NCI-H1105 (cell line): ENCODE data around the gene LTB4R2.
"Not testable (repeated sequence)": the region's sequence is repeated elsewhere in the genome, so short reads cannot be mapped to it uniquely, and the experiment has no call there.

Experiments
- DNase-seq: peaks from one replicate; lab custom pipeline; 2025; lab: John Stamatoyannopoulos, UW

LTB4R2 gene

DNA sequence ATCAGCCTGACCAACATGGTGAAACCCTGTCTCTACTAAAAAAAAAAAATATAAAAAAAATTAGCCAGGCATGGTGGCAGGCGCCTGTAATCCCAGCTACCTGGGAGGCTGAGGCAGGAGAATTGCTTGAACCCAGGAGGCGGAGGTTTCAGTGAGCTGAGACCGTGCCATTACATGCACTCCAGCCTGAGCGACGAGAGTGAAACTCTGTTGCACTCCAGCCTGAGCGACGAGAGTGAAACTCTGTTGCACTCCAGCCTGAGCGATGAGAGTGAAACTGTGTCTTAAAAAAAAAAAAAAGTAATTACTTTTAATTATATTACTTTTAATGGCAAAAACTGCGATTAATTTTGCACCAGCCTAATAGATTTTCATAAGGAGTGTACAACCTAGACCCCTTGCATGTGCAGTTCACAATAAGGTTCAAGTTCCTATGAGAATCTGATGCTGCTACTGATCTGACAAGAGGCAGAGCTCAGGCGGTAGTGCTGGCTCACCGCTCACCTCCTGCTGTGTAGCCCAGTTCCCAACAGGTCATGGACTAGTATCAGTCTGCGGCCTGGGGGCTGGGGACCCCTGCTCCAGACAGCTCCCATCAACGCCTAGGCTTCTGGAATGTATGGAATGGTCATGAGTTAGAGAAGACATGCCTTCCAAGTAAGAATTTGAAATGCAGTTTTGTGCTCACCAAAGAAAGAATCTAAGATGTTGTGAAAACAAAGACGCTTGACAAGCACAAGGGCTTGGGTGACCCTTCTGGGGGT is 11.5 kb downstream of the LTB4R2 start:
- DNase-seq = no peak

DNA sequence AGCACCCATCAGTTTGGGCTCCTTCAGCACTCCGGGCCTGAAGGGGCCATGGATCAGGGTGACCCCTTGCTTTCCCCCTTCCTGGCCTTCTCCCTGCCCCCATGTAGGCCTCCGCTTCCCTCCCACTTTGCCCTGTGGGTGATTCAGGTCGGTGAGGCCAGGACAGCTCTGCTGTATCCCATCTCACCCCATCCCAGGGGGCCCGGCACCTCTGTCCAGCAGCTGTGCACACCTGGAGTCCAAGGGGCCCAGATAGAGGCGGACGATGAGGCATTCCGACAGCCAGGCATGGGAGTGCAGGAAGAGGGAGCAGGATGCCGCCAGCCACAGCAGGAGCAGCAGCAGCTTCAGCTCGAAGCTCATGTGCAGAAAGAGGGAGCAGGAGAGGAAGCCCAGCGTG is 12.7 kb downstream of the LTB4R2 start:
- no peak for DNase-seq

DNA sequence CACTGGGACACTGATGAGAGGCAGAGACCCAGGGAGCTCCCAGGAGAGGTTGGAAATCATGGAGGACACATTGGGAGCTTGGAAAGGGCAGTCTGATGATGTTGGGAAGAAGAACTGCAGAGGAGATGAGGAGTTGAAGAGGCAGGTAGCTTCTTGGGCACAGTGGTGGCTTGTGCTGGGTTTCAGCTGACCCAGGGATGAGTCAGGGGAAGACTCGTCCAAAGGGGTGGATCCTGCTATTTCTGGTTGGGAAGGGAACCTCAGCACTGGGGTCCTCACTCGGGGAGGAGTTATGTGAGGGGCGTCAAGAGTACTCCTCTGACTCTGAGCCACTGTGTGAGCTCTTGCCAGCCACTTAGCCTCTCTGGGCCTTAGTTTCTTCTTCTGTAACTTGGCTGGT is 13.4 kb downstream of the LTB4R2 start:
- DNase-seq = no peak

DNA sequence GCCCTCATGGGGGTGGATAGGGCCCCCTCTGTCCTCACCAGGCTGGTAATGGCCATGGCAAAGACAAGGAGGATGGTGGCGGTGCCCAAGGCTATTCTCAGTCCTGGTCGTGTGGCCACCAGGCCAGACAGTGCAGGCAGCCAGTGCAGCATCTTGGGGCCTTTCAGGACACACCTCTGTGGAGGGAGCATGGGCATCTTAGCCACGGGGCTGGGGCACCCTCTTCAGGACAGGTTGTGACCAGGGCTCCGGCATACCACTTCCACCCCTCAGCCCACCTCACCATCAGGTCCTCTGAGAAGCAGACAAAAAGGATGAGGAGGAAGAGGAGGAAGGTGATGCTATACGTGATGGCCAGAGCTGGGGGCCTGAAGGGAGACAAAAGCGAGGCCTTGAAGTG is 14.1 kb downstream of the LTB4R2 start:
- no peak for DNase-seq

DNA sequence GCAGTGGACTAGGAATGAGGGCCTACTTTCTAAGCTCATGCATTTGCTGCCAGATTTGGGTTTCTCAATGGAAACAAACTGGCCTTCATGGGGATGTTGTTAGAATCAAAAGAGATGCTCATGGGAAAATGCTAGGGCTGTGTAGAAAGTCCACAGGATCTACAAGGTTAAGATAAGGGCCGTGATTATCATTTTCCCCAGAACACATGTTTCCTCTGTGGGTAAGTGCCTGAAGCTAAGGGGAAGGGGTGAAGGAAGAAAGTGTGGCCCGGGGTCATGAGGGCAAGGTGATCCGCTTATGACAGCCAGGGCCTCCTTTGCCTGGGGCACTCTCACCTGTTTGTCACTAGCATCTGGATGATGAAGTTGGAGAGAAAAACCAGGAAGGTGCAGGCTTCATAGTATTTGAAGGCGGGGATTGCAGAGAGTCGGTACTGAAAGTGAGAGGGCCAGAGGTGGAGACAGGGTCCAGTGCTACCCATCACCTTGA is 15.1 kb downstream of the LTB4R2 start:
- no peak for DNase-seq

DNA sequence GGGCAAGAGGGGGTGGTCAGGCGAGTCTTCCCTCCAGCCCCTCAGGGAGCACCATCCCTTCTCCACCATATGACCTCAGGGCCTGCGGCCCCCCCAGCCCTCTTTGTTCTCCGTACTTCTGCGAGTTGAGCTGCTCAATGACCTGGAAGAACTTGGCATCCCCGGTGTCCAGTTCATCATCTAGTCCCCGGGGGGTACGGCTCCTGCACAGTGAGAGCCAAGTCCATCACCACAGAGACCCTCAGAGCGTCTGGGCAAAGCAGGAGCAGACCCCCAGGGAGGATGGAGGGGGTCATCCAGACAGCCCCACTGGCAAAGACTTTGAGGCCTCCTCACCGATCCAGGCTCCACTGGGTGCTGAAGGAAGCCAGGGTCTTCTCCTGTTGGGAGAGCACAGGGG is 16.0 kb downstream of the LTB4R2 start:
- no peak for DNase-seq

DNA sequence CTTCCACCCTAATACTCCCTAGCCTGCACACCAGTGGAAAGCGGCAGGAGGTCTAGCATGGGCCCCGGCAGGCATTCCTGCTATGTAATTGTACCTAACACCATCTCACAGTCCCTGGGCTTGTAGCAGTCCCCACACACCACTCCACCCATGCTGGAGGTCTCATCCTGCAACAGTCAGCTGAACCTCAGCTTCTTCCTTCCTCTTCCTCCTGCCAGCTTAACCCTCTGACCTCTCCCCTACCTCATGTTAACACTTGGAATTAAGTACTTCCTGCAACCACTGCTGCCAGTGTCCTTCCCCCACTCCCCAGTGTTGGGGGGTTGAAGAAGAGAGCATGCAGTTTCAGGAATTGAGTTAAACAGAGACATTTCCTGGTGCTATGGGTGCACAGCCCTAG is 17.4 kb downstream of the LTB4R2 start:
- DNase-seq = no peak

DNA sequence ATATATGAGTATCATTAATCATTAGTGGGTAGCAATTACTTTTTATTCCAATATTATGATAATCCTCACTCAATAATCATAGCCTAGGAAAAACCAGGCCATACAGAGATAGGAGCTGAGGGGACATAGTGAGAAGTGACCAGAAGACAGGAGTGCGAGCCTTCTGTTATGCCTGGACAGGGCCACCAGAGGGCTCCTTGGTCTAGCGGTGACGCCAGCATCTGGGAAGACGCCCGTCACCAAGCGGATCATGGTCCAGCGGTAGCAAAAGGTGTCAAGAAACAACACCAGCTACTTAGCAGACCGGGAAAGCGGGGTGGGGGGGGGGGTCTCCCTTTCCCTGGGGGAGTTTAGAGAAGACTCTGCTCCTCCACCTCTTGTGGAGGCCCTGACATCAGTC is 18.0 kb downstream of the LTB4R2 start:
- DNase-seq = not testable (repeated sequence)

DNA sequence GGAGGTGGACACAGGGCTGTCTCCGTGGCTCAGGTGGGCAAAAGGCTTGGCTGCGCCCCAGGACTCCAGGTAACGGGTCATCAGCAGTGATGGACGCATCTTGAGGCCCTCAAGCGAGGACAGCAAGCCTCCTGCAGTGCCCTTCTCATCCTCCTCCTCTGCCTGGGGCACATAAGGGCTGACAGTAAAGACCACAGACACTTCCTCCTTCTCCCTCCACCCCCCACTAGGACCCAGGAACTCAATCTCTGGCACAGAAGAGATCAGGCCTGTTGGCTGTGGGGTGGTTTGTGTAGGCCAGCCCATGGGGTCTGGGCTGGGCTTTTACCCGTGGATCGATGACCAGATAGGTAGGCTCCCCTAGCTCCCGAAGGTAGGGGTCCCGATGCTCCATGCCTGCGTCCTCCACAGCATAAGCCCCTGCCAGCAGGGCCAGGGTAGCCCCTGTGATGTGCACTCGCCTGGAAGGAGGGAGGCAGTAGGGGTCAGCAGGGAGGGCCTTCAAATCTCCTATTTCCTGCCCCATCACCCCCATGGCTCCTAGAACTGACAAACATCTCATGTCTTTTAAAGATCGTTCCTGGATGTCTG is 19.2 kb downstream of the LTB4R2 start:
- DNase-seq = no peak

DNA sequence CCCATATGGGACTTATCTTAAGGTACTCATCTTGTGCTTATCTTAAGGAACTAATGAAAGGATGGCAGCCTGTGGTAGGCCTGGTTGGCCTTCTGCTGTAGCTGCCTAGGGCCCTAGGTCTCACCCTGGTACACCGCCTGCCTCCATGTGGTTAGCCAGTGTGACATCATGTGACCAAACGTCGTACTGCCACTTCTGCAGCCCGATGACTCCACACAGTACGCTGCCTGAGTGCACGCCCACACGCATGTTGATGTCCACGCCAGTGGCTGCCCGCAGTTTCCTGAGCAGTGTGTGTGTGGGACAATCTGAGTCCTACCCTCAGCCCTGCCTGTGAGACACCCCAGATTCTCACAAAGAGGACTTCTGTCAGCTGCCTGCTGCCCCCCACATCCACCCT is 19.8 kb downstream of the LTB4R2 start:
- DNase-seq = no peak

DNA sequence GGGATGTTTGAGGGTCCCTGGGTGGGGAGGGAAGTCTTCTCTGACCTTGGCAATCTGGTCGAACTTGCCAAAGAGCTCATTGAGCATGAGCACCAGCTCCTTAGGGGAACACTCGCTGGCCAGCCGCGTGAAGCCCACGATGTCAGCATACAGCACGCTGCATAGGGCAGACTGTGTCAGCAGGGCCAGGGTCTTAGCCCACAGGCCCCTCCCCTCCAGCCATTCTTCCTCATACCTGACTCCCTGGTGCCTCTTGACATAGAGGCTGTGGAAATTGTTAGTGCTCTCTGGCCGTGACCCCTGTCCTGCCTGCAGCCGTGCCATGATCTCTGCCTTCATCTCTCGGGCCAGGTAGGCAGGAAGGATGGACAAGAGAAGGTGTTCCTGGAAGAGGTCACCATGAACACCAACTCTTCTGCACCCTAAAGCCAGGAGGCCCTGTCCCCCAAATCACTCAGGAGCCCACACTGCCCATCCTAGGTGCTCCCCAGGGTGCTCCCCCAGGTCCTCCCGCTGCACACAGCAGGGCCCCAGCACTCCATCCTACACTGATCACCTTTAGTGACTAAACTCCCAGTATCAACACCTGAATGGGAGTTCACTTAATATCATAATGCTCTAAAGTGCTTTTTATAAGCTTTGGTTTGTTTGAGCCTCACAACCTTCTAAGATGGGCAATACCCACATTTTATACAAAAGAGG is 21.2 kb downstream of the LTB4R2 start:
- no peak for DNase-seq

DNA sequence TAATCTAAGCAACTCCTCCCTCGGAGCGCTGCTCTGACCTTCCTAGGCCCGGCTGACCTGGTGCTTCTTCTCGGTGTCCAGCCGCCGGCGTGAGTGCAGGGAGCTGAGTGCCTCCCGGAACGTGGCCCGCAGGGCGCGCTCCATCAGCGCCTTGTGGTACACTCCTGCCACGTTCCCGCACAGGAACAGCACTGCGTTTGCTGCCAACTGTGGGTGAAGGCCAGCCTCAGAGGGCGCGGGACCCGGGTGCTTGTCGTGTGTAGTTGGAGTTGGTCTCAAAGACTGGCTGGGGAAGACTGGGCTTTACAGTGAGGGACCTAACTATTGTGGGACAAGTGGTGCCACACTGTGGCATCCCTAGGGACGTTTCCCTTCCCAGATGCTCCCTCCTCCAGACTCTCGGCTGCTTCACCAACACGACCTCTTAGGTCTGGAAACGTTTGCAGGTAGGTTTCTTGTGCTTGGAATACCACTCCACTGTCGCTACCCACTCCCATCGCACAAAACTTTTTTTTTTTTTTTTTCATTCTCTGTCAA is 21.9 kb downstream of the LTB4R2 start:
- no peak for DNase-seq

DNA sequence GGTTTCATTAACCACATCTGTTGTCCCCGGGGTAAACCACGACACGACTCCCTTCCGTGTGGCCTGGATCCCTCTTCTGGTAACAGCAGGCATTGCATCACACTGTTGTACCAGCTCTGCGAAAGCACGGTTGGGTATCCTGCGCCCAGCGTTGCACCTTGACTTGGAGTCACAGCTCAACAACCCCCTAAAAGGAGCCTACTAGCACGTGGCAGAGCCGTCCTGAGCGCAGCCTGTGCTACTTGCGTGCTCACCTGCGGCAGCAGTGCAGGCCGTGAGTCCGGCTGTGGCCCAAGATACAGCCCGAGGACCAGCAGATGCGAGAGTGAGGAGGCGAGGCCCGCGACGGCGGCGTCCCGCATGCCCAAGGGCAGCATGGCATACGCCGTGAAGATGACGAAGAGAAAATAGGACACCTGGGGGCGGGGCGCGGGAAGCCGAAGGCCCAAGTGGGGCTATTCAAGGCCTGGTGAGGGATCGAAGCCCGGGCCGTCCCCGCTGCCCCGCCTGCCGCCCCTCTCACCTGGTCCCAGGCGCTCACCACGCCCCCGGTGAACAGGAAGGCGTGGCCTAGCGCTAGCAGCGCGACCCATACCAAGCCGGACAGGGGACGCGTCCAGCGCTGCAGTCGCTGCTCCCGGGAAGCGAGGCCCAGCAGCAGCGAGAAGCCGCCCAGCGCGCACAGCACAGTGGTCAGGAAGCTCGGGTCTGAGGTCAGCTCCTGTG is 22.5 kb downstream of the LTB4R2 start:
- DNase-seq = peak; percentile 57

DNA sequence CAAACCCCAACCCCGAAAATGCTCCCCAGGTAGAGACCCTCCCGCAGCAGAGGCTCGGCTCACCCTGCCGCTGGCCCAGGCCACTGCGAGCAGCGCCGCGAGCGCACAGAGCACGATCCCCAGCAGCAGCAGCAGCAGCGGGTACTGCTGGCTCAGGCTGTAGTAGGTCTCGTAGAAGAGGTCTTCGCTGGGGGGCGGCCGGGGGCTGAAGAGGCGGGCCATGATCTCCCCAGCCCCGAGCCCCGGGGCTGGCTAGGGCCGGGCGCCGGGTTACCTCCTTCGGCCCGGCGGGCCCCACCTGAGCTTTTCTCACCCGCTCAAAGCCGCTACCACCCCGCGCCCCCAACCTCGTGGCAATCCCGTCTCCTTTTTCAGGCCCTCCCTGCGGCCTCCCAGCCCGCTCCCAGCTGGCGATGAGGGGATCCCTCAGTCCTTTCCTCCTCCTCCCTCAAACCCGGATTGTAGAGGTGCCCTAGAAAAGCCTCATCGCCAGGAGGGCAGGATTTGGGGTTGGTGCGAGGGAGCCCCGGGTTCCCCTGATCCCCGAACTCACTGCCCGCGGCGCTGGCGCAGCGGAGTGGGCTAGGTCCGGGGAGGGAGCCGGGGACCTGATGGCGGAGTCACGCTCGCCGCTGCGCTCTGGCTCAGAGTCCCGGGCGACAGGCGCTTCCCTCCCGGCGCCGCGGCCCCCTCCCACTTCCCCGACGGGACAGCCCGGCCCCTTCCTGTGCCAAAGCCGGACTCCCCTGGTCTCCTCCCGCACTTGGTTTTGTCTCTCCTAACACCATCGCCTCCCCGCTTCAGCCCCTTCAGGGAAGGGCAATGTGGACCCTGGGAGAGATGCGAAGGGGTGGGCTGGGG is 24.7 kb downstream of the LTB4R2 start, which contains the start of gene ADCY4:
Gene ADCY4 (minus strand): TSS at position 641 of the 861 bp plus-strand sequence. CDS start 419 bp downstream, at position 222.
- no peak for DNase-seq

DNA sequence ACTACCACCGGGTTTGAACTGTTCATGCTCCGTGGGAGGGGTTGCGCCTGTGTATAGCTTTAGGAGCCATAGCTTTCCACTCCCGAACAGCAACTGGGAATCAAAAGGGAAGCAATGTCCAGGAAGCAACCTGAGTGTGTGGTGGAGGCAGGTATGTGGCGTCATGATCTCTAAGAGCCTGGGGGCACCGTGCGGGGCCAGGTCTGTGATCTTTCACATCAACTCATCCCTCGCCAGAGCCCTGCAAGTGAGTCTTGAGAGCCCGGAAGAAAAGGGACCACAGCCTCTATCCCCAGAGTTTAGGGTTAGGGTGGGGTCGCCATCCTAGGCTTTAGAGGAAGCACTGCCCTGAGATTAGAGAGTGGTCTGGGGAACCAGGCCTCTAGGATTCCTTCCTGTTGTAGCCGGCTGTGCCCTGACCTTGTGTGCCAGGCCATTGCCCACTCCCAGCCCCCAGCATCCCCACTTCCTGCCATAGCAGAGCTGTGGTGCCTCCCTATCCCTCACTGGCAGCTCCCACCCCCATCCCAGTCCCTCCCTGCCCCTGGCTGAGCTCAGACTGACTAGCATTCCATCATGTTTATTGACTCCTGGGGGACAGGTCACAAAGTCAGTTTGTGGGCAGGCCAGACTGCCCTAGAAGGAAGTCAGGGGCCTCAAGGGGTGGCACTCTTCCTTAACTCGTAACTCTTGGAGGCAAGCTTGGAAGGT is 25.7 kb downstream of the LTB4R2 start:
- DNase-seq = no peak

DNA sequence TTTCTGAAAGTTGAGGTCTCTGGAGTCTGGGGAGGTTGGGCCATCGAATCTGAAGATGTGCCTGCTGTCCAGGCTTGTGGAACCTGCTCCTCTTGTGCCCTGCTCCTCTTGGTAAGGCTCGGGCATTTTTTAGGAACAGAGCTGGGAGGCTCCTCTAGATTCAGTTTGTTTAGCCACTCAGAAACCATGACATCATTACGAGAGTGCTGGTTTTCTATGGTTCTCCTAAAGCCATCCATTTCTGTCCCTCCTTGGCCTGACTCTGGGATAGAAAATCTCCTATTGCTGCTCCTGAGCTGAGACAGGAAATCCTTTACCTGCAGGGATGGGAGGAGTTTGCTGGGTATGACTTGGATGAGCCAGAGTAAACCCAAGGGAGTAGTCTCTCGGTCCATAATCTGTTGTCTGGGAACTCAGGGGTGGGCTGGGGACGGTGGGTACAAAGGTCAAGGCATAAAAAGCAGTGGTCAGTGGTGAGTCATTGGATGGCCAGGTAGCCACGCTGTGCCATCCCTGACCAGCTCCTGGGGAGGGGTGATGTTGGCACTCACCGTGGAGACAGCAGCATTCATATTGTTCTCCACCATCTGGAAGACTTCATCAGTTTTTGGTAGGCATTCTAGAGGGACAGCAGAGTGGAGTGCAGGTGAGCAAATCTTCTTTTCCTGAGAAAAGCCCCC is 27.3 kb downstream of the LTB4R2 start:
- no peak for DNase-seq

DNA sequence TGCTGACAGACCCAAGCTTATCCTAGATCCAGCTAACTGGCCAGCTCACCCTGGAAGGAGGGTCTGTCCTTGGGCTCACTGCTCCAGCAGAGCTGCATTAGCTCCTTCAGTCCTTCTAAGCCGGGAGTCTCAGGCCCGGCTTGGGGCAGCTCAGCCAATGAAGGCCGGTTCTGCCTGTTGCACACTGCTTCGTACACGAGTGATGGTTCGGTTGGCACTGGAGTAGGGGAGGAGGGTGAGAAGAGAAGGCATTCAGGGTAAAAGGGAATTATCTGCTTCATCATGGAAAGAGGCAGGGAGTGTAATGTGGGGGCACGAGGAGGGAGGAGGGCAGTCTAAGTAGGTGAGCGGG is 27.9 kb downstream of the LTB4R2 start:
- DNase-seq = no peak

DNA sequence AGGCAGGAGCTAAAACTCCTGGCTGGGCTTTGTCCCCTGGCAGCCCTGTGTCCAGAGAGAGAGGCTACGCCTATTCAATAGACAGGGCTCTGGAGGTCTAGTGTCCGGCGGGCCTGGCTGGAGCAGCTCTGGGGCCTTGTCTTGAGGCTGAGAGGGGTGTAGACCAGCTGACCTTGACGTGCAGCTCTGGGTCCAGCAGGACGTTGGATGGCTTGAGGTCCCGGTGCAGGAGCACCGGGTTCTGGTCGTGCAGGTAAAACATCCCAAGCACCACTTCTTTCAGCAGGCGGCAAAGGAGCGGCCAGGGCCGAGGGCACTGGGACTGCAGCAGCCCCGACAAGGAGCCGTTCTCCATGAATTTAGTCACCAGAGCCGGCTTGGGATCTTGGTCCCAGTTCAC is 28.9 kb downstream of the LTB4R2 start:
- DNase-seq = no peak

DNA sequence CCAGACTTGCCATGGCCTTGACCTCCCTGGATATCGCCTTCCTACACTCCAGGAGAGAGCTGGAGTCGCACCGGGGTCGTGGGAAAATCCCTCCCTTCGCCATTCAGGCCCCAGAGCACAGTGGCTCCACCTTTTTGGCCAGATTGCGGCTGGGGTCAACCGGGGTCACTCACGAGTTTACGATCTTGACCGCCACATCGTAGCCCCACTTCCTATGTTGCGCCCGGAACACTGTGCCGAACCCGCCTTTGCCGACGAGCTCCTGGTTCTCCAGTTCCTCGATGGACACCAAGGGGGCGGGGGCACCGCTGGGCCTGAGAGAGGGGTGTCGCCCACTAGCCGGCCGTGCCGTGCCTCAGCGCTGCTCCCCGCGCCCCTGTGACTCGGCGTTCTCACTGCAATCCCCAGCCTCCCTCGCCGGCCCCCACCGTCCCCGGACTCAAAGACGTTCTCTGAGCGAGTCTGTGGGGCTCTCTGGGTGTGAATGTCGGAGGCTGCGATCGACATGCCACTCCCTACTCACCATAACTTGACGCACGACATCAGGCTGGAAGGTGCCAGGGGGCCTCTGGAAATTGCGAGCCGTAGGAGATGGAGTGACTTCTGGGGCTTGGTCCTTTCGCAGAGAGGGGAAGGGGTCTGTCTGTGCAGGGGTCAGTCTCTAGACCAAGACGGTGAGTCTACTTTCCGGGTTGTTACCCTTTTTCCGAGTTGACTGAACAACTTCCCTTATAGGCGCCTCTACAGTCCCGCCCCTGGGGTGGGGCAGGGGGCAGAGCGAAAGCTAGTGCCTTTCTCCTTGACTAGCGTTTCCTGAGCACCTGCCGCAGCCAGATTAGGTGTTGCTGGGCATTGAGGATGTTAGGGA is 29.6 kb downstream of the LTB4R2 start, which contains the start of gene RIPK3:
Gene RIPK3 (minus strand): TSS at position 708 of the 868 bp plus-strand sequence. CDS start 165 bp downstream, at position 543.
- no peak for DNase-seq
